GM19328 (cell line): ENCODE data around the gene PGR.
"Not testable (repeated sequence)": the region's sequence is repeated elsewhere in the genome, so short reads cannot be mapped to it uniquely, and the experiment has no call there.

Experiments used
- ATAC-seq: cut with Tn5 transposase; IDR thresholded peaks from one replicate; pipeline ENCODE4 v1.9.1; 2021; ENCODE audit warnings: mild to moderate bottlenecking, moderate library complexity; ENCODE audit not compliant: unreplicated experiment

Gene PGR

GRCh38 chr11:101013702-101014101, 115.9 kb downstream of the PGR start:
- not testable (repeated sequence) for ATAC-seq

DNA sequence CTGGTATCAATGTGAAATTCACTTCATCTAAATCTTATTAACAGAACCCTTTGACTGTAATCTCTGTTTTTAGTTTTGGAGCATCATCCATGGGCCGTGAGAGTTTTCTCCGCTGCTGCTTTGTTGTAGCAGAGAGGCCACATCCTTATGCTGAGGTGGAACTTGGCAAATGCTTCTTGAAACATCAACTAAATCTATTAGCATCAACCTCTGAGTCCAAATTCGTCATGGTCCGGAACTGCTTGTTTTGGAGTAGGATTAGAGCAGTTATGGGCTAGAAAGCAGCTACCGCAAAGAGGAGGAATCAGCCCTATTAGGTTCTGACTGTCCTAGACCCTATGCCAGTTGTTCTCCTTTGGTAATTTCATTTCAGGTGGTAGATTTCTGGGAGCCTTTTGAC, 117.7 kb downstream of the PGR start:
- no peak for ATAC-seq

GRCh38 chr11:101010899-101011298, 118.7 kb downstream of the PGR start:
- no peak for ATAC-seq

GRCh38 chr11:101009690-101010055, 119.9 kb downstream of the PGR start:
- no peak for ATAC-seq

DNA sequence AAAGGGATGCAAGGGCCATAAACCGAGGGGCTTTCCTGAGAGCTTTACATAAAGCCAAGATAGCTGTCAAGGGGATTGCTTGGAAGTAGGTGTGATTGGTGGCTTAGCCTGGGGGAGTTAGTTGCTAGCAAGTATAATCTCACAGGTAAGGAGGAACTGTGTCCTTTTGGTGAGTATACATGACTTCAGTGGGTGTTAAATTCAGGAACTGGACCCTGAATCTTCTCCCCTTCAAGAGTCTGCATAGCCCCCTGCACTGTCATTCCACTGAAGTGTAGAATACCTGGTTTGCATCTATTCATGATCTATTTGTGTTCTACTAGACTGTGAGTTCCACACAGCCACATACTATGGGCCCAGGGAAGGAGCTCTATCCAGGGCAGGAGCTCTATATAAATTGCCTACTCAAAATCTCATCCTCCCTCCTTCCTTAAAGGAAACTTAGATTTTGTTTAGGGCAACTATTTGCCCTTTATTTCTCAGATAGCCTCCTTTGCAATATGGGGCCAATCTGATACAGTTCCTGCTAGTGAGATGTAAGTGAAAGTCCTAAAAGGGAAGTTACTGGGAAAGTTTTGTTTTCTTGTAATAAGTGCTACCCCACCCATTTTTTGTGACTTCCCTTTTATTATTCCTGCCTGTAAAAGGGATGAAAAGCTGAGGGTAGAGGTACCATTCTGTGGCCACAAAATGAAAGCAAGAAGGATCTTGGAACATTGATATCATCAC, 120.5 kb downstream of the PGR start:
- no peak for ATAC-seq

GRCh38 chr11:101003468-101003867, 126.1 kb downstream of the PGR start:
- no peak for ATAC-seq

GRCh38 chr11:100999756-101000155, 129.9 kb downstream of the PGR start:
- no peak for ATAC-seq

GRCh38 chr11:100994966-100995365, 134.6 kb downstream of the PGR start:
- ATAC-seq, result no peak

GRCh38 chr11:100991541-100991940, 138.1 kb downstream of the PGR start:
- no peak for ATAC-seq

DNA sequence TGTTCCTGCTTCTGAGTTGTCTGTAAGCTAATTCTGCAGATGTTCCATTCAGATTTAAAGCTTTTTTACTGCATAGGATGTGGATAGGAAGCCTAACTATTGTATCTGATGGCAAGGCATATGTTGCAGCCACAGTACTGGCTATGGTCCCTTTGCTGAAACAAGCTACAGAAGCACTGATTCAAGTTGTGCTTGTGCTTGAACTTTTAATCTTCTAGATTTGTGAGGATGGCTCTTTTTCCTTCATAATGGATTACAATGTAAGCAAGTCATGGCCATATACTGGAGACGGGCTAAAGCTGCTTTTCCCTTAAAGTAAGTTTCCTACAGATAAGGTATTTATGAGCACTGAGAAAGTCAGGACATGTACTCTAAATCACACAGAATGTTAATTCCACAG, 138.7 kb downstream of the PGR start:
- ATAC-seq, result no peak

DNA sequence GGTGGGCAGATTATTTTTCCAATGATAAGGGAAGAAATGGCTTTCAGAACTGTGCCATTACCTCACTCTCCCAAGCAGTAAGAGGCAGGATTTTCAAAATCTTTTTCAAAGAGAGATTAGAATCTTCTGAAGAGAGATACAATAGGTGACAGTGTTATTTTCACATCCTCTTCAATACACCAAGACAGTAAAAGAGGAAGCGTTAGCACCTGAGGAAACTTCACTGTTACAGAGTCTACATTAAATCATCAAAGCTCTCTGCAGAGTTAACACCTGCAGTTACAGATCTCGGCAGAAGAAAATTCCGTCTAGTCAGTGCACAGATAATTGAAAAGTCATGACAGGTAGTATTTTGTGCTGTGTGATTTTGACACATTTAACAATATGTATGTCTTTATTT, 144.9 kb downstream of the PGR start:
- no peak for ATAC-seq

GRCh38 chr11:100981196-100981824, 148.3 kb downstream of the PGR start:
- ATAC-seq, result no peak

- ATAC-seq, result no peak
These were observed 149.5 kb downstream of the PGR start for GRCh38 chr11:100980156-100980555.
